ENCODE measurements around the gene CAMK2G. TPM values are rescaled to one million over a fixed set of nuclear protein-coding genes. Genes with fewer than 3 reads are reported as not detected.
"Not testable (repeated sequence)": the region's sequence is repeated elsewhere in the genome, so short reads cannot be mapped to it uniquely, and the experiment has no call there.

The CAMK2G gene
- total RNA-seq, 1 donor, result 49.3 TPM

DNA sequence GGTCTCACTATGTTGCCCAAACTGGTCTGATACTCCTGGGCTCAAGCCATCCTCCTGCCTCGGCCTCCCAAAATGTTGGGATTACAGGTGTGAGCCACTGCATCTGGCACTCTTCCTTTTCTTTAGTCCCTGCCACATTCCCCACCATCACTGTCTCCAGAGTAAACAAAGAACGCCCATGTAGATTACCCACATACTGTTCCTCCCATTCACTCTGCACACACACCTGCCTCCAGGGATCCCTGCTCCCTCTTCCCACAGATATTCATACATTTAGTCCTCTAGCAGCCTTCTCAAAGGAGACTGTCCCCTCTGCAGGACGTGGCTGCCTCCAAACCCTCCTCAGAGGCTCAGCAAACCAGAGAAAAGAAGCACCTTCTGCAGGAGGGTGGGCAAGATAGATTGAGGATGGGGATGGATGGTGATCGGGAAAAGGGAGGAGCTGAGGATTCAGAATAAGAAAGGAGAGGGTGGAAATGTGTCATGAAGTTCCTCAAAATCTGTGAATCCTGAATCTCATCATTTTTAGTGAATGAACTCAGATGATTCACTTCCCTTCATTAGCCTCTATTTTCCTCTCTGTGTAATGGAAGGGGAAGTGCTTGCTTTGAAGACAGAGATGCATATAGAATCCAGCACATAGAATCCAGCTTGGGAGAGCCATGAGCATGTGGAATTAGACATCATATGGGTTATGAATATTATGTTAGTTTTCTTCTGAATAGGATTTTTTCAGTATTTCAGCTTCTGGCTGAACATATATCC is 31.1 kb upstream of the CAMK2G start:
- DNase-seq (ENCODE audit: low read depth in 2 of 3, low spot score in 2 of 3), result no peak

DNA sequence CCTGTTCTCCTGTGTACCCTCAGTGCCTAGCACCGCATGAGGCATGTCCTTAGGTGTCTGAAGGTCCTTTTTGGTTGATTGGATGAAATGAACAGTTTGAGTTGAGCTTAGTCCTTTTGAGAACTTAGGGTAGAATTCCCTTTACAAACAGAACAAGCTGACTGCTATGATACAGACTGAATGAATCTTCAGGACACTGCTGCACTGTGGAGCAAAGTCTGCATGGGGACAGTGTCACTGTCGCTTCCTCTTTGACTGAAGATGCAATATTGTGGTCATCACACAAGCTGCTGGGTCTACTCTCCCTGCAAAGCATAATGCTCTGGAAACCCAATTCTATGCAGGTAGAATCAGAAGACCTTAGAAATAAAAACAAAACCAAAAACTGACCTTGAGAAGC is 28.0 kb upstream of the CAMK2G start:
- no peak for DNase-seq (ENCODE audit: low read depth in 2 of 3, low spot score in 2 of 3)

- DNase-seq (ENCODE audit: low read depth in 2 of 3, low spot score in 2 of 3), result no peak
Observed at GRCh38 chr10:73901261-73901660, 26.9 kb upstream of the CAMK2G start.

DNA sequence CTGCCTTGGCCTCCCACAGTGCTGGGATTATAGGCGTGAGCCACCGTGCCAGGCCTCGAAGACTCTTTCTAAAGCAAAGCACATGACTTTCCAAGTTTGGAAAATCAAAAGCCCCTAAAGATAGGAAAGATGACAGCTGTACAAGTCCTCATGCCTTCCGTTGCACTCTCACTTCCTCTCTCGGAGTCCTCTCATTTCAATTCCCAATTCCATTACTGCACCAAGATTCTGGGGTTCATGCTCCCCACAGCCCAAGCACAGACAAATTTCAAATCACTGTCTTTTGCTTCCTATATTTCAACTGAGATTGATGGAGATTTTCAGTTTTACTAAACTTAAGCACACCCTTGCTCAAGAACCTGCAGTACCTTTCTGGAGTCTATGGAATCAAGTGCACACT is 25.7 kb upstream of the CAMK2G start:
- DNase-seq (ENCODE audit: low read depth in 2 of 3, low spot score in 2 of 3), result no peak

- DNase-seq (ENCODE audit: low read depth in 2 of 3, low spot score in 2 of 3), result peak in 2 of 3 donors; percentile 27 to 39
Observed at GRCh38 chr10:73899423-73899822, 25.1 kb upstream of the CAMK2G start.

DNA sequence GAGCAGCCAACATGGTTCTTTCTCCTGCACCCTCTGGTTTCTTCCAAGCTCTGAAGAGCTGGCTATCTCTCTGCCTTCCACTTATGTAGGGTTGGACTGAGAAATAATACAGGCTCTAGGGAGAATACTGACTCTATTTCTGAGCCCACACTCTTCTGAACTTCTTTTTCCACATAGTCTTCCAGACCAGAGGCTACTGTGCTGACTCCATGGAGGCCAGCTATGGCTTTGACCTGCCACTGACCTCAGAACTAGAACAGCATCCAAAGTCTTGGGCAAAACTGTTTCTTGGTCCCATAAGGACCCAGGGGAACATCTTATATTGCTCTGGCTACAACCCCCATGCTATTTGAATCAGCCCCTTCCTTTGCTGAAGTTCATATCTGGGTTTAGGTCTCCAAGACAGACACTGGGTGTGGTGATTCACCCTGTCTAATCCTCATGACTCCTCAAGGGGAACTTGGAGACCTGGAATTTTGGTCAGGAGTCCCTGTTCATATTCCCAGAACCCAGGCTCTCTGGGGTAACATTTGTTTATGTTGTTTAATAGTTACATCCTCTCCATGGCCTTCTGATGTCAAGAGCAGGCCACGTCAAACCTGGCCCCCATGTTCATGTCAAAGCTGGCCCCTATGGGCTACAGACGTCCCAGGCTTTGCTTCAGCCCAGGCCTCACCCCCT is 24.5 kb upstream of the CAMK2G start:
- DNase-seq (ENCODE audit: low read depth in 2 of 3, low spot score in 2 of 3), result no peak

GRCh38 chr10:73897693-73898092 is 23.3 kb upstream of the CAMK2G start:
- no peak for DNase-seq (ENCODE audit: low read depth in 2 of 3, low spot score in 2 of 3)

- not testable (repeated sequence) for DNase-seq (ENCODE audit: low read depth in 2 of 3, low spot score in 2 of 3)
Observed at GRCh38 chr10:73895381-73895780, 21.0 kb upstream of the CAMK2G start.

GRCh38 chr10:73894245-73894971 is 20.1 kb upstream of the CAMK2G start:
- no peak for DNase-seq (ENCODE audit: low read depth in 2 of 3, low spot score in 2 of 3)

- no peak for DNase-seq (ENCODE audit: low read depth in 2 of 3, low spot score in 2 of 3)
Observed at GRCh38 chr10:73893426-73893825, 19.1 kb upstream of the CAMK2G start.

GRCh38 chr10:73892310-73893030 is 18.1 kb upstream of the CAMK2G start:
- DNase-seq (ENCODE audit: low read depth in 2 of 3, low spot score in 2 of 3), result no peak

- no peak for DNase-seq (ENCODE audit: low read depth in 2 of 3, low spot score in 2 of 3)
Observed at GRCh38 chr10:73891540-73891939, 17.2 kb upstream of the CAMK2G start.

- not testable (repeated sequence) for DNase-seq (ENCODE audit: low read depth in 2 of 3, low spot score in 2 of 3)
Observed at GRCh38 chr10:73890830-73891229, 16.5 kb upstream of the CAMK2G start.

DNA sequence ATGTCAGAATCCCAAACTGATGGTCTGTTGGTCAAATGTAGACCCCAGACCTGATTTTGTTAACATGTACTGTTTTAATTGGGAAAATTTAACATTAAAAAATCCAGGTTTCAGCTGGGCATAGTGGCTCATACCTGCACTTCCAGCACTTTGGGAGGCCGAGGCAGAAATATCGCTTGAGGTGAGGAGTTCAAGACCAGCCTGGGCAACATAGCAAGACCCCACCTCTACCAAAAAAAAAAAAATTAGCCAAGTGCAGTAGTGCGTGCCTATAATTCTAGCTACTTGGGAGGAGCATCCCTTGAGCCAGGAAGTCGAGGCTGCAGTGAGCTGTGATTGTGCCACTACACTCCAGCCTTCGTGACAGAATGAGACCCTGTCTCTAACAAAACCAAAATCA is 15.9 kb upstream of the CAMK2G start:
- no peak for DNase-seq (ENCODE audit: low read depth in 2 of 3, low spot score in 2 of 3)

DNA sequence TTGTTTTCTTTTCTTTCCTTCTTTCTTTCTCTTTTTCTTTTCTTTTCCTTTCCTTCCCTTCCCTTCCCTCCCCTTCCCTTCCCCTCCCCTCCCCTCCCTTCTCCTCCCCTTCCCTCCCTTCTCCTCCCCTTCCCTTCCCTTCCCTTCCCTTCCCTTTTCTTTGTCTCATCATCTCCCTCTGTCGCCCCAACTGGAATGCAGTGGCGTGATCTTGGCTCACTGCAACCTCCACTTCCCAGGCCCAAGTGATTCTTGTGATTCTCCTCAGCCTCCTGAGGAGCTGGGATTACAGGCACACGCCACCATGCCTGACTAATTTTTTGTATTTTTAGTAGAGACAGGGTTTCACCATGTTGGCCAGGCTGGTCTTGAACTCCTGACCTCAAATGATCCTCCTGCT is 15.1 kb upstream of the CAMK2G start:
- DNase-seq (ENCODE audit: low read depth in 2 of 3, low spot score in 2 of 3), result not testable (repeated sequence)

GRCh38 chr10:73889014-73889413 is 14.7 kb upstream of the CAMK2G start:
- DNase-seq (ENCODE audit: low read depth in 2 of 3, low spot score in 2 of 3), result peak in 2 of 3 donors; percentile 81 to 87

- no peak for DNase-seq (ENCODE audit: low read depth in 2 of 3, low spot score in 2 of 3)
Observed at GRCh38 chr10:73888514-73888913, 14.2 kb upstream of the CAMK2G start.

DNA sequence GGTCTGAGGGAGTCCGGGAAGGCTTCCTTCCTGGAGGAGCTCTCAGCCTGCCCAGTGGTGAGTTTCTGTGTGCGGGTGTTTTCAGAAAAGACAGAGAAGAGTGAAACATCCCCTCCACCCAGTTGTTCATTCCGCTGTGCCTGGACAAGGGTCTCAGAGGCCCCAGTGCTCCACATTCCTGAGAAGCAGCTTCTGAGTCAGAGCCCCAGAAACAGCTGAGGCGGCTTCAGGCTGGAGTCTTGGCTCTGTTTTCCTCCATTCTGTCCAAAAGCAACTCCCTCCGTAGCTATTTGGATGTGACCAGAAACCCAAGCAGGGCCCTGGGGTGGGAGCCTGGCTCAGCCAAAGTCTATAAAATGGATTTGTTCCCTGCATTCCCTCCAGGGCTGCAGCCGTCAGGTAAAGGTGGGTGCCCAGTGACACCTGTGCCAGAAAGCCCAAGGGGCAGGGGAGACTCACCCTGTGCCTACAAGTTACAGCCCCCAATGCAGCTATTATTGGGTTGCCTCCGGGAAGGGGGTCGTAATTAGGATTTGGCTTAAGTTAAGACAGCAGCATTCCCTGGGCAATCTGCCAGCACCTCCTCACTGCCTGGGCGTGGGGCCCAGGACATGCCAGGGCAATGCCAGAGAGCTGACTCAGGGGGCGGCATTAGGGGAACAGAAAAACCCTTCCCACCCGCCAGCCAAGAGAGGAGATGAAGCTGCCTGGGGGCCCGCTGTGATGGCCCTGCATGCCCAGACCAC is 13.1 kb upstream of the CAMK2G start:
- DNase-seq (ENCODE audit: low read depth in 2 of 3, low spot score in 2 of 3), result no peak

DNA sequence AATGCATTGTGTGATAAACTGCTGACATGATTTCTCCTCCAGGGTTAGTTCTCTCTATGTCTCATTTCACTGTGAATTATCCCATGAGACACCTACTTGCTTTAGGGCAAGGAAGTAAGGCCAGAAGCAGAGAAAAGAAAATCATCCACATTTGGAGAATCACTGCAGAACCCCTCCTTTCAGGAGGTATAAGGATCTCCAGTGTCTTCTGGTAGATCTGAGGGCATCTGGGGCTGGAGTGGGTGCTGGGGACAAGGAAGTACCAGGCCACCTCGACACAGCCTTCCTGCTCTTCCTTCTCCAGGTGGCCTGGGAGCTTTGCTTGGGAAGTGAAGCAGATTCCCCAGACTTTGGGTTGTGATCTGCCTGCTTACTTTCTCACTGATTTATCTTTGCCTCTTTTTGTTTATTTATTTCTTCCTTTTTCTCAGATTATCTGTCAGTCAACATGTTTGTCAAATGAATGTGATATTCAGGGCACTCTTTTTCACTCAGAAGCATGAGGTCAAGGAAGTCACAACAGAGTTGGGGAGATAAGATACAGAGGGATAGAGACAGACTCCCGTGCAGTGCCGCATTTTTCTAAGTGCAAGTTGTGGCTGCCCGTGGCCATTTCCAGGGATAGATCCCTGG is 12.4 kb upstream of the CAMK2G start:
- DNase-seq (ENCODE audit: low read depth in 2 of 3, low spot score in 2 of 3), result no peak

DNA sequence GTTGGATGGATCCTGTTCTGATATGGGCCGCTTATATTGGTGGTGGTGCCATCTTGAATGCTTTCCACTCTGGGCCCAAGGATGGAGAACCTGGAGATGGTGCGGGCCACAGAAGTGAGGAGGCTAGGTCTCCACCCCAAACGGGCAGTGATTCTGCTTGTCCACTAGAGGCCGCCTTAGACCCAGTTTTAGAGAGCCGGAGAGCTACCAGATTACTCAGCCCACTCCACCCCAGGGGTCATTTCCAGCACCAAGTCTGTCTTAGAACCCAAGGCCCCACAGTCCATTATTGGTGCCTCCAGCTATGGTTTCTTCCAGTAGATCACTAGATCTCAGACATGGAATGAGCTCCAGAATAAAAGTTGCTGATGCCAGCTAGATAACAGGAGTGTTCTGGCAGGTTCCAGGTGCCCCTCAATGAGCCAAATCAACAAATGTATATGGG is 11.8 kb upstream of the CAMK2G start:
- peak; percentile 44 to 78 (median 73) for DNase-seq (ENCODE audit: low read depth in 2 of 3, low spot score in 2 of 3)

Measured in hematopoietic multipotent progenitor cell (in vitro differentiated cells).